Measurements from ENCODE around the gene MON1A. TPM values are rescaled to one million over a fixed set of nuclear protein-coding genes. Genes with fewer than 3 reads are reported as not detected.

Gene MON1A
- total RNA-seq, 1 donor from 2014 or later: 18.1 TPM

GRCh38 chr3:49901366-49902339 is 28.0 kb downstream of the MON1A start:
- H3K36me3 ChIP-seq (ENCODE audit: control insufficient read depth, insufficient read depth, low read length): no peaks in the 10 kb centered on the region
- no peak overlapping the region for H3K4me3 ChIP-seq (ENCODE audit: low read depth, low read length)
- H3K27me3 ChIP-seq (ENCODE audit: control insufficient read depth, insufficient read depth, low read length): no peaks in the 10 kb centered on the region
- TF ChIP-seq, protein P1, sequence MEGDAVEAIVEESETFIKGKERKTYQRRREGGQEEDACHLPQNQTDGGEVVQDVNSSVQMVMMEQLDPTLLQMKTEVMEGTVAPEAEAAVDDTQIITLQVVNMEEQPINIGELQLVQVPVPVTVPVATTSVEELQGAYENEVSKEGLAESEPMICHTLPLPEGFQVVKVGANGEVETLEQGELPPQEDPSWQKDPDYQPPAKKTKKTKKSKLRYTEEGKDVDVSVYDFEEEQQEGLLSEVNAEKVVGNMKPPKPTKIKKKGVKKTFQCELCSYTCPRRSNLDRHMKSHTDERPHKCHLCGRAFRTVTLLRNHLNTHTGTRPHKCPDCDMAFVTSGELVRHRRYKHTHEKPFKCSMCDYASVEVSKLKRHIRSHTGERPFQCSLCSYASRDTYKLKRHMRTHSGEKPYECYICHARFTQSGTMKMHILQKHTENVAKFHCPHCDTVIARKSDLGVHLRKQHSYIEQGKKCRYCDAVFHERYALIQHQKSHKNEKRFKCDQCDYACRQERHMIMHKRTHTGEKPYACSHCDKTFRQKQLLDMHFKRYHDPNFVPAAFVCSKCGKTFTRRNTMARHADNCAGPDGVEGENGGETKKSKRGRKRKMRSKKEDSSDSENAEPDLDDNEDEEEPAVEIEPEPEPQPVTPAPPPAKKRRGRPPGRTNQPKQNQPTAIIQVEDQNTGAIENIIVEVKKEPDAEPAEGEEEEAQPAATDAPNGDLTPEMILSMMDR (IDR thresholded peaks at IDR 0.05; ENCODE audit: insufficient read depth, low read length, poor library complexity, severe bottlenecking): no peak
- DNase-seq (ENCODE audit: low read depth): no peak

DNA sequence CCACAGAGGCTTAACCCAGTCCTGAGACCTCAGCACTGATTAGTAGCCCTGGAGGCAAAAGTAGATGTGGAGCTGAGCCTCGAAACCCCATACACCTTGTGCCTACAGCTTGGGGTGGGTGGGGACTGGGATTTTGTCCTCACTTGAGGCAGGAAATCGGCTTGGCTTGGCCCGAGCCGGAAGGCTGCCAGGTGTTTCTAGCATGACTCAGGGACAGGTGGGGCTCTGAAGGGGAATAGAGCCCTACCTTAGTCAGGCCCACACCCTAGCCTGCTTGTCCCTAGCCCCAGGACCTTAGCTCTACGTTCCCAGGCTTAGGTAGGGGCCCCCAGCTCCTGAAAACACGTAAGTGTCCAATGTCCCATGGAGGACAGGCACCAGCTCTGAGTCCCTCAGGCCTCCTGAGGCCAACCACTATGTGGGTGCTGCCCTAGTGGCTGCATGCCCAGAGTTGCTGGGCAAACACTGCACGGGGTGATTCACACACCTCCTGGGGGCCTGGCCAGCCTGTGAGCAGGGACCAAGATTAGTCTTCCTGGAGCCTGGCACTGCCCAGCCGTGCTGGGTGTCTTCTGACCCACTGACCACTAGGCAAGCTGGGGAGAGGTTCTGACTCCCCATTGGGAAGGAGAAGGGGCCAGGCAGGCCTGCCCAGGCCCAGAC is 29.0 kb downstream of the MON1A start:
- Histone ChIP-seq H3K4me3 (ENCODE audit: low read depth, low read length) (no peak overlapping the region), H3K36me3 (ENCODE audit: control insufficient read depth, insufficient read depth, low read length) (no peaks in the 10 kb centered on the region), H3K27me3 (ENCODE audit: control insufficient read depth, insufficient read depth, low read length) (no peaks in the 10 kb centered on the region)
- TF ChIP-seq, protein P1 (IDR thresholded peaks at IDR 0.05; ENCODE audit: insufficient read depth, low read length, poor library complexity, severe bottlenecking): no peak
- peak; percentile 55 for DNase-seq (ENCODE audit: low read depth)

- H3K27me3 ChIP-seq (ENCODE audit: control insufficient read depth, insufficient read depth, low read length): no peaks in the 10 kb centered on the region
- TF ChIP-seq, protein P1 (IDR thresholded peaks at IDR 0.05; ENCODE audit: insufficient read depth, low read length, poor library complexity, severe bottlenecking): no peak
- no peak for DNase-seq (ENCODE audit: low read depth)
- H3K36me3 ChIP-seq (ENCODE audit: control insufficient read depth, insufficient read depth, low read length): no peaks in the 10 kb centered on the region
- no peak overlapping the region for H3K4me3 ChIP-seq (ENCODE audit: low read depth, low read length)
Observed at GRCh38 chr3:49899815-49900214, 29.8 kb downstream of the MON1A start.

GRCh38 chr3:49898991-49899390 is 30.6 kb downstream of the MON1A start:
- no peaks in the 10 kb centered on the region for H3K36me3 ChIP-seq (ENCODE audit: control insufficient read depth, insufficient read depth, low read length)
- TF ChIP-seq, protein P1 (IDR thresholded peaks at IDR 0.05; ENCODE audit: insufficient read depth, low read length, poor library complexity, severe bottlenecking): no peak
- no peak overlapping the region for H3K4me3 ChIP-seq (ENCODE audit: low read depth, low read length)
- no peak for DNase-seq (ENCODE audit: low read depth)
- no peaks in the 10 kb centered on the region for H3K27me3 ChIP-seq (ENCODE audit: control insufficient read depth, insufficient read depth, low read length)

DNA sequence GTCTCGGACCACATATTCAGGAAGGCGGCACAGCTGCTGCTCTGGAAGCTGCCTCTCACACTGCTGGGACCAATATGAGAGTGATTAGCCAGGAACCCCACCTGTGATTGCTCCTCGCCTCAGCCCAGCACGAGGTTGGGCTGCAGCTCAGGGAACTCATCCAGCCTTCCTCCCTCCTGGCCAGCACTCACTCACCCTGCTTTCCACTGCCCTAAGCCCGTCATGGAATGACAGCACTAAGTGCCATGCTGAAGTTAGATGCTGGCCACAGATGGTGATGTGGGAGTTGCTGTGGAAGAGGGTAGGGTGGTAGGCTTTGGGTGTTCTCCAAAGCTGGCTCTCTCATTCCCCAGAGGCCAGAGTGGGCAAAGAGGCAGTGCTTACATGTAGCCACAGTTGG is 33.3 kb downstream of the MON1A start:
- Histone ChIP-seq H3K36me3 (ENCODE audit: control insufficient read depth, insufficient read depth, low read length) (no peaks in the 10 kb centered on the region), H3K4me3 (ENCODE audit: low read depth, low read length) (no peak overlapping the region), H3K27me3 (ENCODE audit: control insufficient read depth, insufficient read depth, low read length) (no peaks in the 10 kb centered on the region)
- TF ChIP-seq, protein P1 (IDR thresholded peaks at IDR 0.05; ENCODE audit: insufficient read depth, low read length, poor library complexity, severe bottlenecking): no peak
- no peak for DNase-seq (ENCODE audit: low read depth)
